HG02610 (cell line): ENCODE data around the gene OMA1.
A peak's percentile ranks its signal among the peaks of the same experiment; 100 is the strongest.

Experiments used
- ATAC-seq: cut with Tn5 transposase; IDR thresholded peaks from one replicate; pipeline ENCODE4 v1.9.1; 2021; ENCODE audit warnings: mild to moderate bottlenecking, moderate library complexity; ENCODE audit not compliant: unreplicated experiment

OMA1 gene

DNA sequence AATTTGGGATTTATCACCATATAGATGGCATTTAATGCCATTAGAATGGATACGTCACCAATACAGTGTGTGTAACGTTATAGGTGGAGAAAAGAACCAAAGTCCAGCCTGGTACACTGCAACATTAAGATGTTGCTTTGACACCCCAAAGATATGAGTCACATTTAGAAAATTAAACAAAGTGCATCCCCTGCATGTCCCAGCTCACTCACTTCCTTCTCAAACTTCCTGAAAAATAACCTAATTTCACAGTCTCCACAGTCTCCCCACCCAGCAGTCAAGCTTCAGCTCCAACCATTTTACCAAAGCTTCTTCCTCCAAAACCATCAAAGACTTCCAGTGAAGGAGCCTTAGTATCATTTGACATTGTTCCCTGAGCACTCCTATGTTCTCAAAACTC lies 111.9 kb downstream of the OMA1 start:
- no peak for ATAC-seq

- ATAC-seq = no peak
Measured at GRCh38 chr1:58434181-58434580, 112.3 kb downstream of the OMA1 start.

GRCh38 chr1:58432851-58433668 lies 113.5 kb downstream of the OMA1 start:
- peak; percentile 84 for ATAC-seq

GRCh38 chr1:58431901-58432620 lies 114.5 kb downstream of the OMA1 start:
- no peak for ATAC-seq
